ENCODE measurements around the gene IL24. TPM values are rescaled to one million over a fixed set of nuclear protein-coding genes. Genes with fewer than 3 reads are reported as not detected.

IL24 gene
- polyA plus RNA-seq, 3 donors = 0.16 TPM; not detected in 2

GRCh38 chr1:206891412-206891811 is 5.8 kb upstream of the IL24 start:
- H3K27me3 Mint-ChIP-seq (ENCODE audit: low read depth in 3 of 3) = peaks cover 2 to 3% (median 2%) of the 10 kb centered on the region in 3 donors

GRCh38 chr1:206892351-206892984 is 4.8 kb upstream of the IL24 start:
- H3K27ac Mint-ChIP-seq = peak overlapping the region in 1 of 7 donors; percentile 68
- H3K36me3 Mint-ChIP-seq = no peaks in the 10 kb centered on the region
- peaks cover 17% of the 10 kb centered on the region for H3K4me1 Mint-ChIP-seq
- H3K4me1 ChIP-seq (ENCODE audit: control insufficient read depth in 1 of 2, insufficient read depth in 2 of 2, low read length in 2 of 2) = peaks cover 8 to 12% of the 10 kb centered on the region in 2 donors
- no peak overlapping the region for H3K9ac ChIP-seq (ENCODE audit: insufficient read depth, low read length, poor library complexity, severe bottlenecking)
- no peak overlapping the region for H3K27ac ChIP-seq (ENCODE audit: low read depth in 1 of 2, low read length in 2 of 2)
- no peak overlapping the region for H2AFZ ChIP-seq (ENCODE audit: insufficient read depth, low read depth, low read length, poor library complexity, severe bottlenecking)
- no peak for TF ChIP-seq CTCF (IDR thresholded peaks at IDR 0.05)
- intact Hi-C loops (cut with micrococcal nuclease) = no loop called here
- H3K27me3 Mint-ChIP-seq (ENCODE audit: low read depth in 3 of 3) = peaks cover 1 to 5% (median 3%) of the 10 kb centered on the region in 3 donors
- H3K36me3 ChIP-seq (replicated peaks in 1 of 2; ENCODE audit: control insufficient read depth in 1 of 2, insufficient read depth in 2 of 2, low read length in 2 of 2) = no peaks in the 10 kb centered on the region
- H3K9me3 ChIP-seq (replicated peaks in 1 of 2; ENCODE audit: control insufficient read depth in 1 of 2, insufficient read depth in 1 of 2, low read length in 2 of 2) = no peaks in the 10 kb centered on the region
- H3K9me3 Mint-ChIP-seq = peaks cover 0 to 3% (median 0%) of the 10 kb centered on the region in 7 donors
- no peak overlapping the region for H3K4me3 Mint-ChIP-seq
- no peak overlapping the region for H3K4me3 ChIP-seq (replicated peaks in 1 of 3; ENCODE audit: low read depth in 2 of 3, low read length in 3 of 3)
- DNase-seq = no peak
- H3K4me2 ChIP-seq (replicated peaks; ENCODE audit: extremely low read depth, low read length, poor library complexity, severe bottlenecking) = no peak overlapping the region
- no peaks in the 10 kb centered on the region for H4K20me1 ChIP-seq (ENCODE audit: insufficient read depth, low read length)
- WGBS (ENCODE audit: insufficient coverage) = 100% methylated on average over 1 of the region's 3 CpGs
- H3K27me3 ChIP-seq (ENCODE audit: control insufficient read depth in 2 of 2, insufficient read depth in 2 of 2, low read length in 2 of 2) = no peaks in the 10 kb centered on the region
- H3K79me2 ChIP-seq (ENCODE audit: insufficient read depth, low read length) = no peaks in the 10 kb centered on the region

More at GRCh38 chr1:206891412-206891811, 5.8 kb upstream of the IL24 start:
- no peaks in the 10 kb centered on the region for H4K20me1 ChIP-seq (ENCODE audit: insufficient read depth, low read length)
- Mint-ChIP-seq H3K27ac (peak overlapping the region in 5 of 7 donors; percentile 17 to 77 (median 68)), H3K36me3 (no peaks in the 10 kb centered on the region), H3K9me3 (peaks cover 0 to 3% (median 0%) of the 10 kb centered on the region in 7 donors), H3K4me3 (peak overlapping the region in 1 of 2 donors; percentile 62), H3K4me1 (peaks cover 17% of the 10 kb centered on the region)
- H2AFZ ChIP-seq (ENCODE audit: insufficient read depth, low read depth, low read length, poor library complexity, severe bottlenecking) = no peak overlapping the region
- peak overlapping the region in 1 of 2 donors; percentile 30 for H3K27ac ChIP-seq (ENCODE audit: low read depth in 1 of 2, low read length in 2 of 2)
- peaks cover 8 to 12% of the 10 kb centered on the region in 2 donors for H3K4me1 ChIP-seq (ENCODE audit: control insufficient read depth in 1 of 2, insufficient read depth in 2 of 2, low read length in 2 of 2)
- no CpG with 5 or more reads among the region's 1 CpG for WGBS (ENCODE audit: insufficient coverage)
- no peaks in the 10 kb centered on the region for H3K79me2 ChIP-seq (ENCODE audit: insufficient read depth, low read length)
- H3K27me3 ChIP-seq (ENCODE audit: control insufficient read depth in 2 of 2, insufficient read depth in 2 of 2, low read length in 2 of 2) = no peaks in the 10 kb centered on the region
- no peaks in the 10 kb centered on the region for H3K9me3 ChIP-seq (replicated peaks in 1 of 2; ENCODE audit: control insufficient read depth in 1 of 2, insufficient read depth in 1 of 2, low read length in 2 of 2)
- H3K4me2 ChIP-seq (replicated peaks; ENCODE audit: extremely low read depth, low read length, poor library complexity, severe bottlenecking) = no peak overlapping the region
- H3K9ac ChIP-seq (ENCODE audit: insufficient read depth, low read length, poor library complexity, severe bottlenecking) = no peak overlapping the region
- no peak for TF ChIP-seq CTCF (IDR thresholded peaks at IDR 0.05)
- no peak overlapping the region for H3K4me3 ChIP-seq (replicated peaks in 1 of 3; ENCODE audit: low read depth in 2 of 3, low read length in 3 of 3)
- DNase-seq = peak in 1 of 3 donors; percentile 40
- intact Hi-C loops (cut with micrococcal nuclease) = no loop called here
- H3K36me3 ChIP-seq (replicated peaks in 1 of 2; ENCODE audit: control insufficient read depth in 1 of 2, insufficient read depth in 2 of 2, low read length in 2 of 2) = no peaks in the 10 kb centered on the region

Data from CD14-positive monocyte (primary cell).